PFSK-1 (cell line): ENCODE measurements around the gene NRDC.

Experiments used
- FOXP2 ChIP-seq: optimal IDR thresholded peaks from 2 replicates; pipeline ENCODE3; 2011; ENCODE audit warnings: borderline replicate concordance, control low read depth, inconsistent platforms; ENCODE audit not compliant: insufficient read depth; ENCODE audit errors: extremely low read length, extremely low read depth
- POLR2AphosphoS5 ChIP-seq: IDR thresholded peaks from 2 replicates; pipeline ENCODE4 v1.6.1; 2012; ENCODE audit warnings: low read depth, mild to moderate bottlenecking, control low read depth, low read length, moderate library complexity
- SIN3A ChIP-seq: IDR thresholded peaks from 2 replicates; pipeline ENCODE4 v1.6.1; 2012; ENCODE audit warnings: mild to moderate bottlenecking, low read length, moderate library complexity, borderline replicate concordance; ENCODE audit not compliant: insufficient read depth
- TAF1 ChIP-seq: IDR thresholded peaks from 2 replicates; pipeline ENCODE4 v1.6.1; 2012; ENCODE audit warnings: low read length, control low read depth, borderline replicate concordance; ENCODE audit not compliant: insufficient read depth
- TF ChIP-seq, protein P1 (sequence below), 2 experiments: IDR thresholded peaks; 2 replicates each; pipeline versions ENCODE4 v1.6.1 to v1.8.0; 2011 to 2012; ENCODE audit warnings: low read depth in 2 of 2, low read length in 2 of 2, control low read depth in 1 of 2, inconsistent platforms in 1 of 2, mild to moderate bottlenecking in 1 of 2, moderate library complexity in 1 of 2; ENCODE audit not compliant: insufficient read depth in 1 of 2

The NRDC gene

GRCh38 chr1:51794868-51795267 lies 83.7 kb downstream of the NRDC start:
- no peak for TF ChIP-seq FOXP2
- TF ChIP-seq TAF1, result no peak
- no peak for TF ChIP-seq SIN3A
- no peak for TF ChIP-seq POLR2AphosphoS5
- TF ChIP-seq, protein P1, sequence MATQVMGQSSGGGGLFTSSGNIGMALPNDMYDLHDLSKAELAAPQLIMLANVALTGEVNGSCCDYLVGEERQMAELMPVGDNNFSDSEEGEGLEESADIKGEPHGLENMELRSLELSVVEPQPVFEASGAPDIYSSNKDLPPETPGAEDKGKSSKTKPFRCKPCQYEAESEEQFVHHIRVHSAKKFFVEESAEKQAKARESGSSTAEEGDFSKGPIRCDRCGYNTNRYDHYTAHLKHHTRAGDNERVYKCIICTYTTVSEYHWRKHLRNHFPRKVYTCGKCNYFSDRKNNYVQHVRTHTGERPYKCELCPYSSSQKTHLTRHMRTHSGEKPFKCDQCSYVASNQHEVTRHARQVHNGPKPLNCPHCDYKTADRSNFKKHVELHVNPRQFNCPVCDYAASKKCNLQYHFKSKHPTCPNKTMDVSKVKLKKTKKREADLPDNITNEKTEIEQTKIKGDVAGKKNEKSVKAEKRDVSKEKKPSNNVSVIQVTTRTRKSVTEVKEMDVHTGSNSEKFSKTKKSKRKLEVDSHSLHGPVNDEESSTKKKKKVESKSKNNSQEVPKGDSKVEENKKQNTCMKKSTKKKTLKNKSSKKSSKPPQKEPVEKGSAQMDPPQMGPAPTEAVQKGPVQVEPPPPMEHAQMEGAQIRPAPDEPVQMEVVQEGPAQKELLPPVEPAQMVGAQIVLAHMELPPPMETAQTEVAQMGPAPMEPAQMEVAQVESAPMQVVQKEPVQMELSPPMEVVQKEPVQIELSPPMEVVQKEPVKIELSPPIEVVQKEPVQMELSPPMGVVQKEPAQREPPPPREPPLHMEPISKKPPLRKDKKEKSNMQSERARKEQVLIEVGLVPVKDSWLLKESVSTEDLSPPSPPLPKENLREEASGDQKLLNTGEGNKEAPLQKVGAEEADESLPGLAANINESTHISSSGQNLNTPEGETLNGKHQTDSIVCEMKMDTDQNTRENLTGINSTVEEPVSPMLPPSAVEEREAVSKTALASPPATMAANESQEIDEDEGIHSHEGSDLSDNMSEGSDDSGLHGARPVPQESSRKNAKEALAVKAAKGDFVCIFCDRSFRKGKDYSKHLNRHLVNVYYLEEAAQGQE (IDR thresholded peaks at IDR 0.05; ENCODE audit: insufficient read depth in 1 of 2, low read depth in 2 of 2, low read length in 2 of 2), result no peak

DNA sequence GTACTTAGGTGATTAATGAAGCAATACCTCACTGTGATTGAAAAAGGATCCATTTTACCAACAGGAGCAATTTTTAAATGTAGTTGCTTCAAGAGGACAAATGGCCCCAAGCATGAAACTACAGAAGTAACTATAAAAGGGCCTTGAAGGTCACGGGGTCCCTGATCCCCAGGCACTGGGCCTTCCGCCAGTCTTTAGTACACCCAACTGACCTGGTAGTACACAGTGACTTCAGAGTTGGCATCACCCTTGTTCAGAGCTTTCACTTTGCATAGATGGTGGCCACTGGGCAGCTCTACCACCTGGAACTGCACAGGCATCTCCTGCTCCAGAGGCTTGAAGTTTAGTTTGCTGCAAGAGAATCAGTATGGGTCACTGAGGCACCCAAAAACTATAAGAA lies 84.3 kb downstream of the NRDC start:
- TF ChIP-seq SIN3A, result no peak
- no peak for TF ChIP-seq TAF1
- no peak for TF ChIP-seq POLR2AphosphoS5
- TF ChIP-seq, protein P1 (IDR thresholded peaks at IDR 0.05; ENCODE audit: insufficient read depth in 1 of 2, low read depth in 2 of 2, low read length in 2 of 2), result no peak
- no peak for TF ChIP-seq FOXP2

- TF ChIP-seq TAF1, result no peak
Measured at GRCh38 chr1:51792864-51793263, 85.7 kb downstream of the NRDC start.

DNA sequence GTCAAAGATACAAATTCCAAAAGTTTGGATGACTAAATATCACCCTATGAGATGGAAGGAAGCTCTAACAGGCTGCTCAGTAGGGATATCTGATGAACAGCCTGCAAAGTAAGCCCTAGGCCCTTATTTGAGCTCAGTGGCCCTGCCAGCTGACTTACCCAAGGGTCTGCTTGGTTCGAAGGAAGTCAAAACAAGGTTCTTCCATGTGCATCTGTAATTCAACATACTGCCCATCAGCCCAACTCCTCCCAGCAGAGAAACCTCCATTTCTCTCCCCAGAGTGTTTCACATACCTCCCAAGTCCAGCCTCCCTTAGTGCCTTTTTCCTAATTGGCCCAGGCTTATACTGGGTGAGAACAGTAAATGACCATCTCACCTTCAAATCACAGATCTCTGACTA lies 86.6 kb downstream of the NRDC start:
- no peak for TF ChIP-seq POLR2AphosphoS5
- TF ChIP-seq, protein P1 (IDR thresholded peaks at IDR 0.05; ENCODE audit: insufficient read depth in 1 of 2, low read depth in 2 of 2, low read length in 2 of 2), result no peak
- TF ChIP-seq SIN3A, result no peak
- TF ChIP-seq TAF1, result no peak
- TF ChIP-seq FOXP2, result no peak

DNA sequence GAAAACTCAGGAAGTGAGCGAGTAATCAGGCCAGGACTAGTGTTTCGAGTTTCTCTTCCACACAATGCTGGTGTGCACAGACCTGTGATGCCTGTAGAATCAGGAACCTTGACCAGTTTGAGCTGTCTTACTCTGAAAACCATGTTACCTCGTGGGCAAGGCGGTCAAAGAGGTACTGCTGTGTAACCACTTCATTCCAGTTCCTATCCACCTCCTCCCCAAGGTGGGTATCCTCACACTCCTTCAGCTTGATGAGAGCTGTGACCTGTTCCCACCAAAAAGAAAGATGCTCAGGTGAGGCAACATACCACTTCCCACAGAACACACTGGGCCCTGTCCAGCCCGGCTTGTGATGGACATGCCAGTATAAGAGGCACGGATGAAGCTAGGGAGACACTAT lies 88.1 kb downstream of the NRDC start:
- TF ChIP-seq POLR2AphosphoS5, result no peak

GRCh38 chr1:51789342-51789741 lies 89.2 kb downstream of the NRDC start:
- TF ChIP-seq FOXP2 (no peak), POLR2AphosphoS5 (no peak), SIN3A (no peak), TAF1 (no peak)
- TF ChIP-seq, protein P1 (IDR thresholded peaks at IDR 0.05; ENCODE audit: insufficient read depth in 1 of 2, low read depth in 2 of 2, low read length in 2 of 2), result no peak
